GM19023 (cell line): ENCODE results near the gene PRKAG1.
A peak's percentile ranks its signal among the peaks of the same experiment; 100 is the strongest.
"Not testable (repeated sequence)": the region's sequence is repeated elsewhere in the genome, so short reads cannot be mapped to it uniquely, and the experiment has no call there.

Experiments used
- ATAC-seq: cut with Tn5 transposase; IDR thresholded peaks from one replicate; pipeline ENCODE4 v1.9.1; 2021; ENCODE audit warnings: mild to moderate bottlenecking, moderate library complexity; ENCODE audit not compliant: unreplicated experiment

The PRKAG1 gene

DNA sequence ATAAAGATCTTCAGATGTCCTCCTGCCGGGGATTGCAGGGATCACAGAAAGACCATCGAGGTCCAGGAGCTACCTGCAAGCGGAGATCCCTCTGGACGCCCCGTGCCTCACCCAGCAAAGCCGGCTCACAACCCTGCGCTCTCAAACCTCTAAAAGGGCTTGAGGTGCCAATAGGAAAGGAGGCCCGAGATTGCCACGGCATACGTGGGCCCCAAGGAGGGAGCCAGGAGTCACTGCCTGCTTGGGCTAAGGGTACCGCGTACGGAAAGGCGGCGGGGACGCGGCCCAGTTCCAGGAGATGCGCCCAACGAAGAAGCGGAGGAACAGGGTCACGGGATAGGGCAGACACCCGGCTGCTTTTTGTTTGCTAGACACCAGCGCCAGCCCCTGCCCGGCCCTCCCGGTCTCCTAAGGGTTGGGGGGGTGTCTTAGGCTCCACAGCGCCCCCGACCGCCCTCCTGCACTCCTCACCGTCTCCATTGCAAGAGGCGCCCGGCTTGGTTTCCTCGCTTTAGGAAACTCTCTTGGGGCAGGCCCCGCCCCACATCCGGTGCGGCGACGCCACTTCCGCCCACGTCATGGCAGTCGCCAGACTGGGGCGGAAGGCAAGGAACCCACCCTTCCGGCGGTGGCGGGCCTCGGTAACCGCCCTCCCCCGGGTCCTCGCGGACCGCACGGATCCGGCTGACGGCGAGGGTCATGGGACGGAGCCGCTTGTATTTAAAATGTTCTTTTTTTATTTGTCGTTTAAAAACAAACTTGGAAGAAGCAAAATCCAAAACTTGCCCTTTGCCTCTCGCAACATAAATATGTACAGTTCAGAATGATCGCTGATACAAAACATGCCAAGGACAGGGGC is at the start of gene PRKAG1:
Gene PRKAG1 (minus strand): TSS at position 516 of the 859 bp plus-strand sequence. CDS start 36 bp downstream, at position 480.
- peak; percentile 86 for ATAC-seq

DNA sequence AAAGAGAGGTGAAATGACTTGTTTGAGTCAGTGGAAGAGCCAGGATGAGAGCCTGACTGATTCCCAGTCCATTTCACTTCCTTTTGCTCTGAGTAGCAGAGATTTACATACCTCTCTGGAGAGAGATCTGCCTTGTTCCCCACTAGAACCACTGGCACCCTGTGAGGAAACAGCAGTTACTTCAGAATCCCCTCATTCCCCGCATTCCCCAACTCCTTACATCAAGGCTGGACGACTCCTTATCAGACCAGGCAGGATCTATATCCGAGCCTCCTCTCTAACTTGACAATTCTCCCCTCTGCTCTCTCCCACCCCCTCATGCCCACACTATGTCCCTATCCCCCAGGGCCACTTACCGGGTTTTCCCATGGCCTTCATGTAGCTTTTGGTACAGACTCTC is 47.5 kb upstream of the PRKAG1 start:
- ATAC-seq = no peak

DNA sequence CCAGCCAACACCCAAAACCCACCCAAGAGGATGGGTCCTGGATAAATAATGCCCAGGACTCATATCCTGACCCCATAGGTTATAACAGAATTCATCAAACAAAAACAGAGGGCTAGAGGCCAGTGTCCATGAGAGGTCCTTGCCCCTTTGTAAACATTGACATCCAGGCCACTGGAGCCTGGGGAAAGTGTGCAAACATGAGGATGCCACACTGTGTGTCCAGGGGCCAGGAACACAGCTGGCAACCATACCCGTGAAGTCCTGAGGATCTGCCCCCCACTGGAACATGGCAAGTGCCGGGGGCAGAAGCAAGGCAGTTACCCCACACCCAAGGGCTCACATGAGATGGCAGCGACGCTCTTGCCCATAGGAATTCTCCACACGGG is 46.2 kb upstream of the PRKAG1 start:
- no peak for ATAC-seq

DNA sequence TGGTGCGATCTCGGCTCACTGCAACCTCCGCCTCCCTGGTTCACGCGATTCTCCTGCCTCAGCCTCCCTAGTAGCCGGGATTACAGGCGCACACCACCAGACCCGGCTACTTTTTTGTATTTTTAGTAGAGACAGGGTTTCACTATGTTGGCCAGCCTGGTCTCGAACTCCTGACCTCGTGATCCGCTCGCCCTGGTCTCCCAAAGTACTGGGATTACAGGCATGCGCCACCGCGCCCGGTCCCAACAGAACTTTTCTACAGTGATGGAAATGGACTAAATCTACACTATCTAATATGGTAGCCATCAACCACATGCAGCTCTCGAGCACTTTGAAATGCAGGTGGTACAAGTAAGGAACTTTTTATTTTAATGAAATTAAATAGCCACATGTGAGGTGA is 43.3 kb upstream of the PRKAG1 start:
- not testable (repeated sequence) for ATAC-seq

DNA sequence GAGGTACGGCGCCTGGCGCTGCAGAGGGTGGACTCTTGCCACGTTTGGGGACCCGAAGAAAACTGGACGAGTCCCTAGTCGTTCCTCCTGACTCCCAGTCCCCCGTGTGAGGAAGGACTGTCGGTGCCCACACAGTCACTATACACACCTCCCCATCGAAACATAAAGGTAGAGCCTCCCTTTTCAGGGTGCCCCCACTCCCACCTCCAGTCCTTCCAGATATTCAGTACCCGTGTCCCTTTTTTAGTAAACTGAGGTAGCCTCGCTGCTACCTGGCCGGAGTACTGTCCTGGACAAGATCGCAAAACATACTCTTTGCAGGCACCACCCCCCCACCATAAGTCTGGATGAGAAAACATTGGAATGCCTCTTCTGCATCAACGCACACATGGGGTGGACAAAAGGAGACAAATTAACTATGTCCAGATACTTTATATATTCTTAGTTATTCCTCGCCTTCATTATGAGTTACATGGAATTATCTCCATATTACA is 42.6 kb upstream of the PRKAG1 start:
- no peak for ATAC-seq

DNA sequence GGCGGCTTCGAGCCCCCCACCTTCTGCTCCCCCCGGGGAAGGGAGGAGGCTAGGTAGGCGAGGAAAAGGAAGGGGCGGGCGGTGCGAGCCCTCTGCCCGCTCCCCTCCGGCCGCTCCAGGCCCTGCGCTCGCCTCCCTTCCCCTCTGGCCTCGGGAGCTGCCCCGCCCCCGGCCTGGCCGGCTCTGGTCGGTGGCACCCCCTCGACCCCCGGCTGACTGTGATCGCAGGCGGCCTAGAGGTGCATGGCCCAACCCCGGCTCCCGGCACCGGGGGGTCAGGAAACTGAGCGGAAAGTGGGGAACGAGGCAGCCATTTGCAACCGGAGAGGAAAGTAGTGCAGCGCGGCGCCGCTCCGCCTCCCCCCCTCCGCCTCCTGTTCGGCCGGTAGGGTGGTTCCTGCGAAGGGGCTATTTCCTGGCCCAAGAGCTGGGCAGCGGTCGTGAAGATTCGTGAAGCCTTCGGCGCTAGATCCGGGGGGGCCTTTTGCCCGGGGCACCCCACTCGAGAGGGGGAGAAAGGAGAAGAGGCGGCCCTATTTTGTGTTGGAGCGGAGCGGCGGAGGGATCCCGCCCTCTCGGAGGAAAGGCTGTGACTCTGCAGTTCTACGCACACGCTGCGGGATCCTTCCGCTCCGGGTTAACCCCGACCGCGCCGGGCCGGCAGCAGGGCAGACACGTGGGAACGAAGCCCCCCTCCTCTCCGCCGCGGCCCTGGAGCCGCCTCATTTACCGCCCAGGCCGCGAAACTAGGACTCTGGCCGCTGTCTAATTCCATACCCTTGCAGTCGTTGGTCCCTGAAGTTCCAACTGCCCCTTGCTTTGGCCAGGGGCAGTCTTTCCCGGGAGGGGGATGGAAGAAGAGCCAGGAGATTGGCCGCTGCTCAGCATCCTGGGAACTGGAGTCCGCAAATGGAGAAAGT is 41.9 kb upstream of the PRKAG1 start, which contains the start of gene KMT2D:
Gene KMT2D (minus strand): TSS at position 558 of the 920 bp plus-strand sequence. CDS start 5,470 bp downstream, outside the sequence.
- peak; percentile 51 for ATAC-seq

DNA sequence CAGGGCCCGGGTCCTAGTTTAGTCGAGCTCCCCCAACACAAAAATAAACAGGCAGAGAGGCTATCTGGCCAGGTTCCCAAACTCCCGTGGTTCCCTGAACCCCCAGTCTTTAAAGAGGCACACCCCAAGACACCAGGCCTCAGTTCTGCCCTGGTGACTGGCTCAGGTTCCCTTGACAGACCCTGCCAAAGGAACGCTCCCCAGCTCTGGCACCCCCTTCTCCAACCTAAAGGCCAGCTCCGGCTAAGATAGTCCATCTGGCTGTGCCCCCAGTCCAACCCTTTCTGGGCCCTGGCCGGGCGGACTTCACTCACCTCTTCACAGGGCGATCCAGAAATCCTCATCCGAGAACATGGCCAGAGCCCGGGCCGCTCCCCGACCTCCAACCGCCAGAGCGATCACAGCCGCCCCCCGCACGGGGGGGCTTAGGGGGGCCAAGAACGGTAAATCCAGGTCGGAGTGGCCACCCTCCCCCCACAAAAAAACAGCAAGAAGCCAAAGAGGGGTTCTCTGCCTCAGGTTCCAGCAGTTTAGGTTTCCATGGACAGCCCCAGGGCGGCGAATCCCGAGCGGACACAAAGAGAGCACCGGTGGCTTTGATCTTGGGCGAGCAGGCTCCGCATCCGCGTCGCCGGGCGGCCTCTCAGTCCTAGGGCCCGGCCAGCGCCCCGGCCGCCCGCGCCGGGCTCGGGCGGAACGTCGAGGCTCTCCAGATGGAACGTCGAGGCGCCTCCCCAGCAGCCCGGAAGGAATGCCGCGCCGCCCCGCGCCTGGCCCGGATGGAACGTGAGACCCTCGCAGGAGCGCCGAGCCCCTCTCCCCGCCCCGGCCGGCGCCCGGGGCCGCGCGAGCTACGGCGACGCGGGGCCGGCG is 41.0 kb upstream of the PRKAG1 start:
- peak; percentile 8 for ATAC-seq

DNA sequence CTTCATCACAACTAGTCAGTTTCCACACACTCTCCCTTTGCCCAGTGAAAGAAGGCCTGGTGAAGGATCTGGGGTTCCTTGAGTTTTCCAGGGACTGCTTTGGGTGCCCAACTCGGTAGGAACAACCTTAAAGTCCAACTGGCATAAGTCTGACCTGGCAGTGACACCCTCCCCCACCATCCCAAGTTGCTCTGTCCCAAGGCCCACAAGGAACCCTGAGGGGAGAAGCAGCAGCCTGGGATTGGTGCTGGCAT is 40.4 kb upstream of the PRKAG1 start:
- ATAC-seq = no peak

DNA sequence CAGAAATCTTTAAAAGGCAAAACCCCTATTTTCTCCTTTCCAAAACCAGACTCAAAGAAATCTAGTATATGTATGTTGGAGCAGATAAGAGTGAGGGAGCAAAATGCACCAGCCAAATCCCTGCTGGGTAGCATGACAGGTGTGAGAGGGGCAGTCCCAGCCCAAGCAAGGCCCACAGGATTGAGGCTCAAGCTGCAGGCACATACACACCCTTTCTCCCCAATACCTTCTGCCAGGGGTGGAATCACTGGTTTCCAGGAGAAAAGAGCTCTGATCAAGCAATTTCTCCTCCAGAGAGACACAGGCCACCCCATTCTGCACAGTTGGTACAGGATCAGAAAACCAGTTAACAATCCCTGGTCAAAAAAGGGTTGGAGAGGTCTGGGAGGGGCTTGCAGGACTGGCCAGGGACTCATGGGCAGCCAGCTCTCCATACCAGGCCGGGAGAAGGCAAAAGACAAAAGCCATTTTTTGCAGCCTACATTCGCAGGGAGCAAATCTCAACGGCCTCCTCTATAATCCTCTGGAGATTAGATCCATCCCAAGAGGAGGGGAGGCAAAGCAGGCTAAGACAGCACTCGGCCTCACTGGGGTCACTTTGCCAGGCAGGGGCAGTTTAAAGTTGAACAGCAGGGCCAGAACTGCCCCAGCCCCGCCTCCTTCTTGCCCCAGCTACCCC is 39.9 kb upstream of the PRKAG1 start:
- ATAC-seq = no peak

DNA sequence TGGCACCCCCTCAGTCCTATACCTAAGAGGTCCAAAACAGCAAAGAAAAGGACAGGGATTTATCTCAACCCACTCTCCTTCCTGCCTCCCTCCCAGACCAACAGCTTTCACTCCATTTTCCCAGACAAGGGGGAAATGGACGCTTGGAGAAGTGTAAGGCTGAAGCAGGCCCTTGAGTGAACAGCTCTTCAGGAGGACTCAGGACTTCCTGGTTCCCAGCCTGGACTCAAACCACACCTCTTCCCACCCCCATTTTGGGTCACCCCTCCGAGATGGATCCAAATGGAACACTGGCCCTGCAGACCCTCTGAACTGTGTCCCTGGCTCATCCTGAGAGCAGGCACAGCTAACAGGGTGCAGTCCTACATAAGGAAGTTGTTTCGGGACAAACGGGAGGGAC is 39.3 kb upstream of the PRKAG1 start:
- no peak for ATAC-seq

DNA sequence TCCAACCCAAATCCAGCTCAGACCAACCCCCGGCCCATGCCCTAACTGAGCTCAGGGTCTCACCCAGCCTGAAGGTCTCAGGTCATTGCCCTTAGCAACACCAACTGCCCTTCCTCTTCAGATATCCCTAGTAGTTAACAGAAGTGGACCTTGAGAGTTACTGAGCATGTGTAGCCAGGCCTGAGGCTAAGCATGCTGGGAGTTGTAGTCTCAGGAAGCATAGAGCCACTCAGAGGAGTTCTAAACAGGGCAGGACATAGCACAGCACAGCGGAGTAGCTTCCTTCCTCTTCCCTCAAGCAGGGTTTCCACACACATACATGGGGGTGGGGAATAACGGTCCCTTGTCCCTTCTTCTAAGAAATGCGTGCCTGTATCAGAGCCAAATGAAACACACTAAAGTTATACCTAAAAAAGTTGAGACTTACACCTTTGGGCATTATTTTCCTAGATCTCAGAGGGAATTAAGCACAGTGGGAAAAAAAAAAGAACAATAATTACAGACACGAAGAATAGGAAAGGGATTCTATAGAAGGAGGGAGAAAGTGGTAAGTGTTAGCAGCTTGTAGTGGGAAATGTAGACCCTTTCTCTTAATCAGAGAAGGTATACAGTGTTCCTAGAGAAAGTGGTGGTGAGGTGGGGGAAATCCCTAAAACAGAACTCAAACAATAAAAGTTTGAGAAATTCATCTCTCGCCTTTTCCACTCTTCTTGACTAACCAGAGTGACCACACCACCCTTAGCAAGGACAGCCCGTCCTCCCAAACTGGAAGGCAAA is 37.6 kb upstream of the PRKAG1 start:
- ATAC-seq = peak; percentile 65

DNA sequence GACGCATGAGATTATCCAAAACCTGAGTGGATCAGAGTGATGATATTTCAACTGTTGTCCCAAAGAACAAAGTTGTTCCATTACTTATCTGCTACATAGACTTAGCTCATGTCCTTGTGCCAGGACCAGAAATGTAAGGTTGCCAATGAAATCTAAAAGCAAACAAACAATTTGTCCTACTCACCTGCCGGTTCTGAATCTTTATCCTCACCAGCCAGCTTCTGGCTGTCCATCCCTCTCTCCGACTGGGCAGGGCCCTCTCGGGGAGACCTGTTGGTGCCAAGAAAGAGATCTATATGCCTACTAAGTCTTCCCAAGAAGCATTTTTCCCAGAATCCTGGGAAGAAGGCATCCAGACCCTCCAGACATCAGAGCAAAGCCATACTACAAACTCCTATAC is 36.5 kb upstream of the PRKAG1 start:
- no peak for ATAC-seq

DNA sequence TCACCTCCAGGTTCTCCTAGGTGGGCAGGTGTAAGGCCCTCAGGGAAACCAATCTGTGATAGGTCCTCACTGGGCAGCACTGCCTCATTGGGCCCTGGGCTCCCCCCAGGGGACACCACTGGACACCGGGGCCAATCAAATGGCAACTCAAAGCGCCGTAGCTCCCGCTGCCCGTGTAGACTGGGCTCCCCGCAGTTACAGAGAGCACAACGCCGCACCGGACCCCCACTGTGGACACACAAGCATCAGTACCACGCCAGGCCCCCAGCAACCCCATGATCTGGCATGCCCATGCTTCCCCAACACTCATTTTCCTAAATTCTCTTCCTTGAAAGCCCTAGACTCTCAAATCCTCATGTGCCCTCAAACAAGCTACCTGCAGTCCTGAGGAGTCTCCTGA is 35.9 kb upstream of the PRKAG1 start:
- ATAC-seq = no peak

DNA sequence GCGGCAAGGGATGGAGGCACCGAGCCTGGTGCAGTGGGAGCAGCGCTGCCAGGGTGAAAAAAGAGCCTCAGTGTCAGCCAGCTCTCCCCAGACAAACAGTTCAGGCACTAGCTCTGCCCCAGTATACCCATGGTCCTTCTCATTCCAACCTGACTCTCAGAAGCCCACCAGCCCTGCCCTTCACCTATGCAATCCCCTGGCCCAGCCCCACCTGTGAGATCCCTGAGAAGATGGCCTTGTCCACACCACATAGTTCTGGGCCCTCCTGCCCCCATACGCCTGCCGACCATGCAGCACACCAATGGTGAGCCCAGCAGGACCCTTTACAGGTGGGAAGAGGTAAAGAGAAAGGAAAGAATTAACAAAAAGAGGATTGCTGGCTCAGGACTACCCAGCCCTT is 35.5 kb upstream of the PRKAG1 start:
- no peak for ATAC-seq

DNA sequence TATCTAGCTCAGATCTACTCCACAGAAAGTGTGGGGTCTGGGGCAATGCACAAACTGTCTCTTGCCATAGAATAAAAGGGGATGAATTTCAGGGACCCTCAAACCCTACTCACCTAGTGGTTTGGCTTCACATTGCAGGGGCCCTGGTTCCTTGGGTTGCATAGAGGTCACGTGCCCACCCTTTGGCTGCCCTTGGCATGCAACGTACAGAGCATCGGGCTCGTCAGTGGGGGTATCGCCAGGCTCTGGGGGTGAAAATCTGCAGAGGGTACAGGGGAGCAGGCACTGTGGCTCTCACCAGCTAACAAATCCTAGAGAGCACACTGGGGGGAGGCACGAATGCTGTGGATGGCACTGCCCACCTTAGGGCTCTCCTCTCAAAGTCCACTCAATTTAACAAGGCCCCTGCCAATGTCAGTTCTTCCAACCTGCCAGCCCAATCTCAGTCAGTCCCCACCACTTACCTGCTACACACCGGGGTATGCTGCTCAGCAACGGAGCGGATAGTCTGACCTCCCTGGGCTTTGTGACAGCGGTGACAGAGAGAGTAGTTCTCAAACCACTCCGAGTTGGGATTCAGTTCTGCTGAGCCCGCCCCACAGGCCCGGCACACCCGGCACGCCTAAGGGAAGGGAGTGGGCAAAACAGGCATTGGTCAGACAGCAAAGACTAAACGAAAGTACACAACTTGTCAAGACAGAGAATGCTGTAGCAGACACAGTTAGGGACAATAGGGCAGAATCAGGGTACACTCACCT is 34.1 kb upstream of the PRKAG1 start:
- ATAC-seq = no peak

DNA sequence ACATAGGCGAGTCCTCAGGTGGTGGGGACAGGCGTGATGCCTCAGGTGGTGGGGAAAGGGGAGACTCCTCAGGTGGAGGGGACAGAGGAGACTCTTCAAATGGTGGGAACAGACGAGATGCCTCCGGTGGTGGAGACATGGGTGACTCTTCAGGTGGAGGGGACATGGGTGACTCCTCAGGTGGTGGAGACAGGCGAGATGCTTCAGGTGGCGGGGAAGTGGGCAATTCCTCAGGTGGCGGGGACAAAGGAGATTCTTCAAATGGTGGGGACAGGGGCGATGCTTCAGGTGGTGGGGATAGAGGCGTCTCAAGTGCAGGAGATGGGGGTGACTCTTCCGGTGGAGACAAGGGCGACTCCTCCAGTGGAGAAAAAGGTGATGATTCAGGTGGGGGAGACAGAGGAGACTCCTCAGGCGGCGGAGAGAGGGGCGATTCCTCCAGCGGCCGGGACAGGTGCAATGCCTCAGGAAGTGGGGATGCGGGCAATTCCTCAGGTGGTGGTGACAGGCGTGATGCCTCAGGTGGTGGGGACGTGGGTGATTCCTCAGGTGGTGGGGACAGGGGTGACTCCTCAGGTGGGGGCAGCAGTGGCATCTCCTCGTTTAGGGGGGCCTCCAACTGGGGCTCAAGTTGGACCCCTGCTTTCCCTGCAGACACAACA is 33.3 kb upstream of the PRKAG1 start:
- ATAC-seq = no peak

DNA sequence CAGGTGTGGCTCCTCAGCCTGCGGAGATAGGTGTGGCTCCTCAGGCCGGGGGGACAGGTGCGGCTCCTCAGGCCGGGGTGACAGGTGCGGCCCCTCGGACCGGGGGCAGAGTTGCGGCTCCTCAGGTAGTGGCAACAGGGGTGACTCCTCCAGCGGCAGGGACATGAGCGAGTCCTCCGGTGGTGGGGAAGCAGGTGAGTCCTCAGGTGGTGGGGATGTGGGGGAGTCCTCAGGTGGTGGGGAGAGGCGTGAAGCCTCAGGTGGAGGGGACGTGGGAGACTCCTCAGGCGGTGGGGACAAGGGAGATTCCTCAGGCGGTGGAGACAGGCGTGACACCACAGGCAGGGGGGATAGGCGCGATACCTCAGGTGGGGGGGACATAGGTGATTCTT is 32.8 kb upstream of the PRKAG1 start:
- no peak for ATAC-seq
